Subcutaneous adipose tissue (tissue), 4 donors: Measurements from ENCODE around the gene XKR3. TPM values are rescaled to one million over a fixed set of nuclear protein-coding genes. Genes with fewer than 3 reads are reported as not detected.

Source experiments
- CTCF ChIP-seq: fragments of 450-650 bp; IDR thresholded peaks from one replicate; pipeline ENCODE4 v1.5.1; 2016; ENCODE audit warnings: low read depth, mild to moderate bottlenecking, control low read depth, antibody characterized with exemption, moderate library complexity
- total RNA-seq, 4 donors: library from RNA; depleted of rRNA; stranded (reverse); fragments of >200 nt; gene quantifications; one replicate each; pipeline ENCODE4 v1.1.0, GENCODE V29; 2016

Gene XKR3
- total RNA-seq, 4 donors from 2014 or later, result not detected

- TF ChIP-seq CTCF, result no peak
Observed at GRCh38 chr22:16838073-16838472, 12.9 kb upstream of the XKR3 start.

- no peak for TF ChIP-seq CTCF
Observed at GRCh38 chr22:16834971-16835370, 9.8 kb upstream of the XKR3 start.

- no peak for TF ChIP-seq CTCF
Observed at GRCh38 chr22:16831257-16831656, 6.0 kb upstream of the XKR3 start.

- TF ChIP-seq CTCF, result no peak
Observed at GRCh38 chr22:16829985-16830384, 4.8 kb upstream of the XKR3 start.

- TF ChIP-seq CTCF, result no peak
Observed at GRCh38 chr22:16828876-16829275, 3.7 kb upstream of the XKR3 start.

- TF ChIP-seq CTCF, result no peak
Observed at GRCh38 chr22:16827506-16827905, 2.3 kb upstream of the XKR3 start.

- TF ChIP-seq CTCF, result no peak
Observed at GRCh38 chr22:16819249-16819648, 6.0 kb downstream of the XKR3 start.
